Stimulated activated CD8-positive, alpha-beta memory T cell treated with anti-CD3 and anti-CD28 coated beads, Interleukin-12 subunit alpha, Interleukin-12 subunit beta, amount 100 ng/mL, for 24 hours (primary cell): ENCODE data around the gene HBS1L.

Experiments used
- DNase-seq: peaks from one replicate; pipeline ENCODE4 v3.0.0-alpha.2; 2020; ENCODE audit errors: extremely low read depth

The HBS1L gene

GRCh38 chr6:135036731-135037420, 17.7 kb downstream of the HBS1L start:
- DNase-seq, result no peak

DNA sequence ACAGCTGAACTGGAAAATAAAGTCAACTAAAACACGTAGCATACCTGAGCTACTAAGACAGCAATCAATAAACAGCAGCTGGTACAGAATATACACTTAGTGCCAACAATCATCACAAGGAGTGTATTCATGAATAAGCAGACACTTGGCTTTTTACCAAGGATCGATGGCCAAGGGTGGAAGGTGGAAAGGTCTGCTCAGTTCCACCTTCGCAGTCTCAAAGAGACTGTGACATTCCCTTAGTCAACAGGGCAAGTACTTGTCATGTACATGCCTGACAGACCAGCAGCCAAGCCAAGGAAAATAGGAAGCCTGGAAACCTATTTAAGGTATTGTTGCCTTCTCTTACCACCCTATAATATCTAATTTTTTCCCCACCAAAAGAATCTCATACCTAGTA, 21.4 kb downstream of the HBS1L start:
- no peak for DNase-seq

DNA sequence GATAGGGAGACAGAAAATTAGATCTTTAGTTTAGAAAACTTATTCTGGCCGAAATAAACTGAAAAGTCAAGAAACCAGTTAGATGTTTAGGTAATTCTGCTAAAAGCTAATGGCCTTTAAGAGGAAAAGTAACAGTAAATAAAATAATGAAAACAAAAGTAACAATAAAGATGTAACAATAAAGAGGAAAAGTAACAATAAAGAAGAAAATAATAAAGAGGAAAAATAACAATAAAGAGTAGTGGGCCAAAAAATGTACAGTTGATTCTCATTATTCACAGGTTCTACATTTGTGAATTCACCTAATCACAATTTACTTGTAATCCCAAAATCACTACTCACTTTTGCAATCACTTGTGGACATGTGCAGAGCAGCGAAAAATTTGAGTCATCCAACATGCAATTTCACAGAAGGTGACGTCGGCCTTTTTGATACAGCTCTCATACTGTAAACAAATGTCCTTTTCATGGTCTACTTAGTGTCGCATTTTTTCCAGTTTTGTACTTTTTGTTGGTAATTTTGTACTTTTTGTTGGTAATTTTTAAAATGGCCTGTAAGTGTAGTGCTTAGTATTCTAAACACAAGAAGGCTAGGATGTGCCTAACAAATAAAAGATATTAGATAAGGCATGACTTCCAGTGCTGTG, 24.0 kb downstream of the HBS1L start:
- no peak for DNase-seq

GRCh38 chr6:135030056-135030473, 24.6 kb downstream of the HBS1L start:
- DNase-seq, result no peak

DNA sequence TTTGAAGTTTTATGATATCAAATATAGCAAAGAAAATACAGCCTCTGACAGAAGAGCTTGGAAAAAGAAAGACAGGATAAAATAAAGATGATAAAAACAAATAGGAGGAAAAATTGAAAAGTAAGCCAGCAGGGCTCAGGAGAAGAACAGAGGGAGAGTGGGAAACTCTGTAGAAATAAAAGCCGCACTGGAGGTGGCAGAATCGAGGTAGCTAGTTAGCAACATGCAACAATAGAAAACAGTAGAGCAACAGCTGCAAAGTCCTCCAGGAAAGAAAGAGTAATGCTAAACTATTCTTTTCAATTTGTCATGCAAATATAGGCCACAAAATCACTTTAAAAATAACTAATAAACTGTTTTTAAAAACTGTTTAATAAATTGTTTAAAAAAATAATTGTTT, 28.8 kb downstream of the HBS1L start:
- DNase-seq, result no peak

DNA sequence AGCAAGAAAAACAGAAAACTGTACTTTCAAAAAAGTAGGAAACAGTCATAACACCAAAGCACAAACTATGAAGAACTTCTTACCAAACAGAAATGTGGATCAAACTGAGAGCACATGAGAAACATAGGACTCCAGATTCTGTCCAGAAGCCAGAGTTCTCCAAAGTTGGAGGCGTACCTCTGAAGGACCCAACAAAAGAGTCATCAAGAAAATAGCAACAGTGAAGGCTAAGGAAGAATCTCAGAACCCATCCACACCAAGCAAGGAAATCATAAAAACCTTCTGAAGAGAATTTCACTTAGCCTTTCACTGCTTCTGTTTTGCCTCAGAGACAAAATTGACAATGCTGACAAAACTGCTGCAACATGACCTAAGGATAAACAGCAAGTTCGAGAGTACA, 29.4 kb downstream of the HBS1L start:
- no peak for DNase-seq

DNA sequence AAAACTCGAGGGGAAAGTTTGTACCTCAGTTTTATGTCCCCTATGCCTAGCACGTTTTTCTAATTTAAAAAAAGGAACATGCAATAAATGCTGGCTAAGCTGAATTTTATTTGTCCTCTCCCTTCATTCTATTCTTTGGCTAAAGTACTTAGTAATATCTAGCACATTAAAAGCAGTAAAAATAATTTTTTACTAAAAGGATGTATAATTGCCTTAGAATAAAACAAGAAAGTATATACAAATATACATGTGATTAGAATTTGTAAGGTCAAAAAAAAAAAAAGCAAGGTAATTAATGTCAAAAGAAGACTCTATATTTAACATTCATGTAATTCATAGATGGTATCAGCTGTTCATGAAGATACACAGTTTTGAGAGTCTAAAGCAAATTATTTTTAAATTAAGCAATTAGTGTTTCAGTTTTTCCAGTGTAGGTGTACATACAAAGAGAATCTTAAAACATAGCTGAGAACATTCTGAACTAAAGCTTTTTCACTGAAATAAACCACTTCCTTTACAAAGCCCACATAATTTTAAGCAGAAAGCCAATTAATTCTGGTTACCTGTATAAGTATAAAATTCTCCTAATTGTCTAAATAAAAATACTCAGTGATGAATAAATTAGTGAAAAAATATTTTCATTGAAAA, 32.4 kb downstream of the HBS1L start:
- DNase-seq, result no peak

GRCh38 chr6:135021310-135022049, 33.1 kb downstream of the HBS1L start:
- no peak for DNase-seq

GRCh38 chr6:135018941-135019340, 35.7 kb downstream of the HBS1L start:
- DNase-seq, result no peak

GRCh38 chr6:135018052-135018451, 36.6 kb downstream of the HBS1L start:
- no peak for DNase-seq

DNA sequence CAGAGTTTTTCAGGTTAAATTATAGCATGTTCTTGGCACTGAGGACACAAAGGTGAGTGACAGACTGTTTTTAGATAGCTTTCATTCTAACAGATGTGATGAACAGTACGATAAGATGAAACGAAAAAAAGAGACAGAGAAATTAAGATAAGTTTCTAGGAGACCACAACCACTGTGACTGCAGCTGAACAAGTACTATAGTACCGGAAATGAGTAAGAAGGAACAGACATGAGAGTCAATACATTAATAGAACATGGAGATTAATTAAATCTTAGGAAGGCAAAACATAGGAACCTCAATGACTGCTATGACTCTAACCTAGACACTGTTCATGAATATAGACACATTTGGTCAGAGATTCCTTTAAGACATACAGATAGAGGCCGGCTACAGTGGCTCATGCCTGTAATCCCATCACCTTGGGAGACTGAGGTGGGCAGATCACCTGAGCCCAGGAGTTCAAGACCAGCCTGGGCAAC, 40.2 kb downstream of the HBS1L start:
- DNase-seq, result no peak

DNA sequence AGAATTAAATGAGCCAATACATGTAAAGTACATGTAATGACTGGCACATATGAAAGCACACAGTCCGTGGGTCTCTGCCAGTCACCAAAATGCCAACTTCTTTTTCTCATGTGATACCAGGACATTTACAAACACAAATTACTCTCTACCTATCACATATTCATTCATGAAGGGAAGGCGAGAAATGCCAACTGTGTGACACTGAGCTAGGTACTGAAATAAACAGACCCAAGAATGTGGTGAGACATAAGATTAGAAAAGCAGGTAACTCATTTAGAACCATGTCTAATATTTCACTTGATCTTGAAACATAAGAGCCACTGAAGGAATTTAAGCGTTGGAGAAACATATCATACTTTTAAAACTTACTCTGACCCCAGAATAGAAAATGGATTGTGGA, 41.4 kb downstream of the HBS1L start:
- DNase-seq, result no peak

- DNase-seq, result no peak
Observed at GRCh38 chr6:135012764-135013163, 41.9 kb downstream of the HBS1L start.

DNA sequence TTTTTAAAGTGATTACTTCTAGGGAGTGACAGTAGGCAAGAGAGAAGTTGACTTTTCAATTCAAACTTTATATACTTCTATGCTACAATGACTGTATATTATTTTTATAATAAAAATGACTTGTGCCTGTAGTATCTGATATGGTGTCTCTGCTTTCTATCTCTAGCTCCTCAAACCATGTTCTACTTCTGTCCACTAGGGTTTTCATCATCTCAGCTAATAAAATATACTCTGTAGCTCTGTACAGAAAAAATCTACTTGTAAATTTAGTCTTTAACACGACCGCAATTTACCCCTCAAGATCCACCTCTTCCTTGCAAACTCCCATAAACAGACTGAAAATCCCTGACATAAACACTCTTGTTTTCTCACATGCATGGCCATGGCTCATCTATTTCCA, 42.3 kb downstream of the HBS1L start:
- no peak for DNase-seq

DNA sequence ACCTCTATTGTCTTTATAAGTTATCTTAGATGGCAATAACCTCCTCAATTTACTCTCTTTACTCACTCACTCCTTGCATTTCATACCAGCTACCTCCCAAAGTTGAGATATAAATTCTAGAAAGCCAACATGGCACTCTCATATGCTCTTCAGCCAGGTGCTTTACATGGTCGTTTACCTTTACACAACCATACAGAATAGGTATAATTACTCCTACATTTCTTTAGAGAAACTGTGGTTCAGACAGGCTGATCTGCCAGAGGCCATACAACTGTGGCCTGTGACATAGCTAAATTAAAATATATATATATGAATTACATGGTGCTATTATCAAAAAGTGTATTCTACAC, 45.7 kb downstream of the HBS1L start:
- no peak for DNase-seq

DNA sequence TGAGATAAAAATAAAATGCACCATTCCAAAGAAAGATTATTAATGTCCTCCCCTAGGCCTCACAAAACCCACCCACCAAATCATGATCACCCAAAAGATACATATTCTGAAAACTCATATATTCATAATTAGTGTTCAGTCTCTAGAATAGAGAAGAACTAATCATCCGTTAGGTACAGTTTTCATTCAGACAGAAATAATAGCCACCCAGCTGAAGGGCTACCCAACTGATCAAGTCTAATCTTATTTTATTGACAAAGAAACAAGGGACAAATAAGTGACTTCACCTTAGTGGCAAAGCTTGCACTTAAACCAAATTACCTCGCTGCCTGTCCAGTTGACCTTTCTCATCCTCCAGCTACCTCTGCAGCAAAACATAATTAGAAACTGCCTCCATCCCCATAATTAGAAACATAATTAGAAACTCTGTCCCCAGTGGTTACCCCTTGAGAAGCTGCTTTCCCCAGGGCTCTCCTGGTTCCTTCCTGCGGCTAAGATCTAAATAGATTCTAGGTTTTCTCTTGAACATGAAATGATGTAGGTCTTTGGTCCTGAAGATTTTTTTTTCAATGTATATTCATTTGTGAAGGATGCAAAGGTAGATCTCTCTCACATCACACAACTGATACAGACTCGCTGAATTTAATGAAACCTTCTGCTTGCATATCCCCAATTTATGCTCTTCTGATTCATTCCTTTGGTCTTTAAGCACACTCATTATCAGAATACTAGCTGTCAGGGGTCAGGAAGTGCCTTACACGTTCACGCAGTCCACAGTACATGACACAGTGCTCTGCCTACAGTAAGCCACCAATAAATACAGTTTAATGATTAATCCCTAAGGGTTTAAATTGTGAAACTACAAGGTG, 46.3 kb downstream of the HBS1L start:
- no peak for DNase-seq

- DNase-seq, result no peak
Observed at GRCh38 chr6:135006386-135006914, 48.2 kb downstream of the HBS1L start.

DNA sequence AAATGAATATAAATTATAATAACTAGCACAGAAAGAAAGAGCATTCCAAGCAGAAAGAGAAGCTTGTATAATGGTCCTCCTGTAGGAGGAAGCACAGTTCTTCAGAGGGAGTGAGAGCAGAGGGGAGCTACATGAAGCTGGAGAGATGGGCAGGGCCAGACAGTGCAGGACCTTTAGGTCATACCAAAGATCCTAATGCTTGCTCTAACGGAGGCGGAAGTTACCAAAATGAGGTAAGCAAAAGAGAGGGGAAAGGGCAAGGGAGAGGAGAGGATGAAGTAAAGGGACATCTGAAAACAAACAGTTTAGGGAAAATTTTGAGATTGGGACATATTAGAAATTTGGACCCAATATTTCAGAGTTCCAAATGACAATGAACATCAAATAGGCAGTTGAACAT, 50.2 kb downstream of the HBS1L start:
- DNase-seq, result no peak

DNA sequence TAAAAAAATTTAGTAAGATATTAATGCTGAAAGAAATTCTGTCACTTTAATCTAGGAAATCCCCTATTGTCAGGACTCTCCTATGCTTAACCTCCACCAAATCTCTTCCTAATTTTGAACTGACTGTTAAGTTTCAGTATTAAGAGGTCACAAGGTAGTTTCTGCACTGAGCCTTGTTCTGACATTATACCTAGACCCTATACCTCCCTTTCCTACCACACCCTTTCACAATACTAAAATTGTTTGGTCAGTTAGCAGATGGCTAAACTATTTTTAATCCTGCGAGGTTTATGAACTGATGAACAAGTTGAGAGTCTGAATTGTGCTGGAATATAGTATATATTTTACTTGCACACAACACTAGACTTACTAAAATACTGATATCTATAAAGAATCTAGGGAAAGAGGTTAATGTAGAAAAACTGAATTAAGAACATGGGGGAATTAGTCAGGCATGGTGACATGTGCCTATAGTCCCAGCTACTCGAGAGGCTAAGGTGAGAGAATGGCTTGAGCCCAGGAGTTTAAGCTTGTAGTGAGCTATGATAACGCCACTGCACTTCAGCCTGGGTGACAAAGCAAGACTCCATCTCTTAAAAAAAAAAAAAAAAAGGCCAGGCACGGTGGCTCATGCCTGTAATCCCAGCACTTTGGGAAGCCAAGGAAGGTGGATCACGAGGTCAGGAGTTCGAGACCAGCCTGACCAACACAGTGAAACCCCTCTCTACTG, 51.5 kb downstream of the HBS1L start:
- DNase-seq, result no peak

DNA sequence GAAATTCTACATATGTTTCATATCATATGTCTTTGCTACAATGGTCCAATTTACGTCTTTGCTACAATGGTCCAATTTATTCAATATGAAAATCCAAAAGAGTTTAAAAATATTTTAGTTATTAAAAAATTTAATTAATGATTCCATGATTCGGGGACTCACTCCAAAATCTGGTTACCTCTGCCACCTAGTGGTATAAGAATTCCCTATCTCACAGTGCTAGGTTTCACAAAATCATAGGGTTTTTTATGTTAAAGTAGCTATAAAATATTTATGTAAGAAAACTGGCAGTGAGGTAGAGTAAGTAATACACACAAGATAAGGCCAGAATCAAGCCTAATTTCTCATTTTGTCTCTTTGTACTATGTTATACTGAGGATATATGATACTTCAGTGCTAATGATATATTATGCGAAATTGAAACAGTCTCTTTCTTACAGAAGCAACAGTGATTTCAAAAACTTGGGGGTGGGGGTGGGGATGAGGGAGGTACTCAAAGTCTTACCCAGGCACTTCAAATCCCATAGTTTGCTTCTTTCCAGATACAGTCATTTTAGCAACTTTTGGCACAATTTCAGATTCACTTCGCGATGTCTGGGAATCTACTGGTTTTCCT, 52.3 kb downstream of the HBS1L start:
- DNase-seq, result no peak
